ENCODE results near the gene FOXB2.

DNA sequence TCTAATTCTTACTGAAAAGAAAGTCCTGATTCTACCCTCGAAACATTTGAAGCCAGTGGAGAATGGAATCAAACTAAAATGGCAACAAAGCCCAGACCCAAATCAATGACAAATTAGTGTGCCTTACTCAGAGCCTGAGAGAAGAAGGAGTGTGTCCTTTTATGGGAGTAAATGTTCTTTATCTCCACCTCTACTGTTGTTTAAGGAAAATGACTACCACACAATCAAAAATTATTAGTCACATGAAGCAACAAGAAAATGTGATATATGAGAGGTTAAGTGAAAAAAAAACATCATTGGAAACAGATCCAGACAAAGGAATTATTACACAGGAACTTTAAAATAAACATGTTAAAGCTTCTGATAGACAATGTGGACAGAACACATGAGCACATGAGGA is 49.7 kb upstream of the FOXB2 start:
- TF ChIP-seq CTCF (IDR thresholded peaks at IDR 0.05) (no peak), POLR2A (IDR thresholded peaks at IDR 0.05) (no peak)

All from vagina (tissue), 2 donors.